ENCODE results near the gene GCN1.

Gene GCN1

DNA sequence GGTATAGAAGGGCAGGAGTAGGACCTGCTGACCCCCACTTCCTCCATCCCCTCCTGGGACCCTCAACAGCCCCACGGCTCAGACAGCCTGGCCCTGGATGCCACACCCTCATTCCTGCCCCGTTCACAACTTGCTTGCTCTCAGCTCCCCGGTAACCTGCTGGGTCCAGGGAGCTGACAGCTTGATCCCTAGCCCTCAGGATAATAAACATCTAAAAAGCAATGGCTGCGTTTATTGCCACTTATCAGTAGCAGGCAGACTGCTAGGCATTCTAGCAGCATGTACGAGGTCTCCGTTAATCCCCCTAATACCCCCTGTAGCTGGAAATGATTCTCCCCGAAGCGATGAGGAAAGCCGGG lies 30.7 kb upstream of the GCN1 start:
- DNase-seq (no peak), ATAC-seq (replicated peaks) (no peak)
- H3K4me1 Mint-ChIP-seq (ENCODE audit: low read depth in 2 of 2) = peaks cover 50 to 57% of the 10 kb centered on the region in 2 donors

GRCh38 chr12:120224304-120225199 lies 30.0 kb upstream of the GCN1 start:
- ATAC-seq (replicated peaks) = no peak
- H3K4me3 Mint-ChIP-seq = no peak overlapping the region
- DNase-seq = no peak
- no peaks in the 10 kb centered on the region for H3K27me3 Mint-ChIP-seq
- peaks cover 44 to 55% of the 10 kb centered on the region in 2 donors for H3K4me1 Mint-ChIP-seq (ENCODE audit: low read depth in 2 of 2)
- peak overlapping the region; percentile 65 to 79 for H3K27ac Mint-ChIP-seq
- H3K36me3 Mint-ChIP-seq (ENCODE audit: insufficient read depth) = peaks cover 63% of the 10 kb centered on the region
- H3K9me3 Mint-ChIP-seq = no peaks in the 10 kb centered on the region

More for the DNA sequence above, 30.7 kb upstream of the GCN1 start:
- Mint-ChIP-seq H3K27ac (peak overlapping the region; percentile 74 to 79), H3K4me3 (peak overlapping the region in 1 of 2 donors; percentile 55), H3K27me3 (no peaks in the 10 kb centered on the region), H3K9me3 (no peaks in the 10 kb centered on the region), H3K36me3 (ENCODE audit: insufficient read depth) (peaks cover 62% of the 10 kb centered on the region)

GRCh38 chr12:120223458-120224303 lies 29.2 kb upstream of the GCN1 start:
- Mint-ChIP-seq H3K9me3 (no peaks in the 10 kb centered on the region), H3K27ac (peak overlapping the region; percentile 69 to 89), H3K4me1 (ENCODE audit: low read depth in 2 of 2) (peaks cover 37 to 47% of the 10 kb centered on the region in 2 donors), H3K36me3 (ENCODE audit: insufficient read depth) (peaks cover 71% of the 10 kb centered on the region), H3K27me3 (no peaks in the 10 kb centered on the region), H3K4me3 (peak overlapping the region in 1 of 2 donors; percentile 23)
- ATAC-seq (replicated peaks) (no peak), DNase-seq (no peak)

DNA sequence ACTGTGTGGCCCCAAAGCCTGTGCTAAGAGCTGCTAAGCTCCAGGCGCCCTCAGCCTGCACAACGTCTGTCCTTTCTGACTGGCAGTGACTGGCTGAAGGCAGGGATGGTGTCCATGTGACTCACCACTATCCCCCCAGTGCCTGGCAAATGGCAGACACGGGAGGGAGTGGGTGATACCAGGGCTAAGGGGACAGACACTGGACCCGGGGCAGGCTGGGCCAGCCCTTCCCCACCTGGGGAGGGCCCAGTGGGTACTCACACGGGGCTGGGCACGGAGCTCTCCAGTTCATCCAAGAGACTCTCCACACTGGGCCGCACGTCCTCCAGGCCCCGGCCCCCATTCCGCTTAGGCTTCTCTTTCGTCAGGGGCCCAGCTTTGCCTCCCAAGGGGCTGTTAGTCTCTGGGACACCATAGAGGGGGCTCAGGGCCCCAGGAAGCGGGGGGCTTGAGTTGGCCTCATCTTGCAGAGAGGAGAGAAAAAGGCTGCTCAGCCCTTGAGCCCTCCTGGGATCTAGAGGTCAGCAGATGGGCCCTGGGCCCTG lies 27.8 kb upstream of the GCN1 start:
- Mint-ChIP-seq H3K27me3 (no peaks in the 10 kb centered on the region), H3K36me3 (ENCODE audit: insufficient read depth) (peaks cover 76% of the 10 kb centered on the region), H3K27ac (peak overlapping the region; percentile 83 to 89), H3K4me1 (ENCODE audit: low read depth in 2 of 2) (peaks cover 24 to 34% of the 10 kb centered on the region in 2 donors), H3K9me3 (no peaks in the 10 kb centered on the region), H3K4me3 (peak overlapping the region in 1 of 2 donors; percentile 30)
- DNase-seq (no peak), ATAC-seq (replicated peaks) (no peak)

GRCh38 chr12:120221576-120221900 lies 27.0 kb upstream of the GCN1 start:
- H3K27ac Mint-ChIP-seq = no peak overlapping the region
- no peaks in the 10 kb centered on the region for H3K9me3 Mint-ChIP-seq
- H3K27me3 Mint-ChIP-seq = no peaks in the 10 kb centered on the region
- DNase-seq (no peak), ATAC-seq (replicated peaks) (no peak)
- peaks cover 81% of the 10 kb centered on the region for H3K36me3 Mint-ChIP-seq (ENCODE audit: insufficient read depth)
- H3K4me3 Mint-ChIP-seq = no peak overlapping the region
- peaks cover 23 to 30% of the 10 kb centered on the region in 2 donors for H3K4me1 Mint-ChIP-seq (ENCODE audit: low read depth in 2 of 2)

DNA sequence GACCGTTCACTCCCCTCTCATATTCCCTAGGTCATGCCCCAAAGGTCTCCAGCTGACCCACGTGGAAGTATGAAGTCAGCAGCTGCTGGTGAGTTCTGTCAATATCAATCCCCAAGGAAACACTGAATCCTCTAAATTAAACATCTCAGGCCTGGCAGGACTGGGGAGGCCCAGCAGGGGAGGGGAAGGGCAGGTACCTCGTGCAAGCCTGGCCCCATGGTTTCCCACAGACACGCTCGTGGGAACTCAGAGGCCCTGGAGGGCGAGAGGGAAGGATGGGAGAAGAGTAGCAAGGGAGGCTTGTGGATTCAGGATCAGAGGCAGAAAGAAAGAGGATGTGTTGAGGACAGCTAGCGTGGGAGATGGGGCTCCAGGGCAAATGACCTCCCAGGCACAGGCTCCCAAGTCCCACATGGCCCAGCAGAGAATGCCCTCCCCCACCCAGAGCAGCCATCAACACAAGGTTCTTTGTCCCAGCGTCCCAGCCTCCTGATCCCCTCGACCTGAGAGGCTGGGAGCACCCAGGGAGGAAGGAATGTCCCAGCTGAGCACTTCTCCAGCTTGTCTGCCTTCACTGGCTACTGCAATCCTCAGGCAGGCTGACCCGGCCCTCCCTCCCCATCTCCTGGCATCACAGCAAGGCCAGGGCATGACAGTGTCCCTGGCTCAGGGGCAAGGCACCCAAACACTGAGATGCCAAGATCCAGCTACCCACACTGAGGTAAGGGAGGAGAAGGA lies 26.5 kb upstream of the GCN1 start:
- no peak for ATAC-seq (replicated peaks)
- H3K9me3 Mint-ChIP-seq = no peaks in the 10 kb centered on the region
- H3K36me3 Mint-ChIP-seq (ENCODE audit: insufficient read depth) = peaks cover 86% of the 10 kb centered on the region

DNA sequence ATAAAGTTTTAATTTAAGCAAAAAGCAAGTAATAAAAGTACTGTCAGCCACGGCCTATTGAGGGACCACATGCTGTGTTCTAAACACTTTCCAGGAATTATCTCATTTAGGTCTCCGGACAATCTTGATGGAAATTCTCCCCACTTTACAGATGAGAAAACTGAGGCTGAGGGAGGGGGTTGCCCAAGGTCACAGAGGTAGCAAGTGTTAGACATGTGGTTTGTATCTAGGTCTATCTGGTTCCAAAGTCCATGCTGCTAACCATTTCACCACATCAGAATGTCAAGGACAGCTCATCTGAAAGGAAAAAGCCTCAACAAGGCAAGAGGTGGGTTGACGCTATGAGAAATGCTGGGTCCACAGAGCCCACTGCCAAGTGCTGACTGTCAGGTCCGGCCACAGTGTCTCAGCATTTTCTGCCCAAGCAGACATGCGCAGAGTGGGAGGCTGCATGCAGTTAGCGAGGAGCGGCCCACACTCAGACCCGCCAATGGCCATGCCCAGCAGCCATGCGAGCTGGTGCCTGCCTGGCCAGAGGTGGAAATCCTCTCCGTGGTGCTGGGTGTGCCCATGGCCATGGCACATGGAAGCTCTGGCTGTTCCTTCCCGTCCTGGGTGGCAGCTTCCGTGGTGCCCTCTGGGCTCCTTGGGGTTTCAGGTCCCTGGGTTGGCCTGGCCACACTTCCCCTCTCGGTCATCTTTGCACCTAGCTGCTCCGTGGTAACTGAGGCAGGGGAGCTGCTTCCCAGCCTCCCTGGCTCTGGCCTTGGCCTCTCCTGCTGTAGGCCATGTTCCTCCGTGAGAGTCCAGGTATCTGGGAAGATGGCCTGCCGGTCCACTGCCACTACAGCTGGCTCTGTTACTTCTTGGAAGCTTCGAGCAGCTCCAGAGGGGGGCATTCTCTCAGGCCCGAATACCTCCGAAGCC lies 24.4 kb upstream of the GCN1 start:
- Mint-ChIP-seq H3K27me3 (no peaks in the 10 kb centered on the region), H3K9me3 (no peaks in the 10 kb centered on the region), H3K27ac (peak overlapping the region in 1 of 2 donors; percentile 38), H3K36me3 (ENCODE audit: insufficient read depth) (peaks cover 87% of the 10 kb centered on the region), H3K4me3 (no peak overlapping the region), H3K4me1 (ENCODE audit: low read depth in 2 of 2) (peaks cover 14 to 19% of the 10 kb centered on the region in 2 donors)
- DNase-seq (no peak), ATAC-seq (replicated peaks) (no peak)

More for the DNA sequence above, 26.5 kb upstream of the GCN1 start:
- peaks cover 20 to 27% of the 10 kb centered on the region in 2 donors for H3K4me1 Mint-ChIP-seq (ENCODE audit: low read depth in 2 of 2)
- no peak overlapping the region for H3K4me3 Mint-ChIP-seq
- peak overlapping the region in 1 of 2 donors; percentile 49 for H3K27ac Mint-ChIP-seq
- no peak for DNase-seq
- no peaks in the 10 kb centered on the region for H3K27me3 Mint-ChIP-seq

DNA sequence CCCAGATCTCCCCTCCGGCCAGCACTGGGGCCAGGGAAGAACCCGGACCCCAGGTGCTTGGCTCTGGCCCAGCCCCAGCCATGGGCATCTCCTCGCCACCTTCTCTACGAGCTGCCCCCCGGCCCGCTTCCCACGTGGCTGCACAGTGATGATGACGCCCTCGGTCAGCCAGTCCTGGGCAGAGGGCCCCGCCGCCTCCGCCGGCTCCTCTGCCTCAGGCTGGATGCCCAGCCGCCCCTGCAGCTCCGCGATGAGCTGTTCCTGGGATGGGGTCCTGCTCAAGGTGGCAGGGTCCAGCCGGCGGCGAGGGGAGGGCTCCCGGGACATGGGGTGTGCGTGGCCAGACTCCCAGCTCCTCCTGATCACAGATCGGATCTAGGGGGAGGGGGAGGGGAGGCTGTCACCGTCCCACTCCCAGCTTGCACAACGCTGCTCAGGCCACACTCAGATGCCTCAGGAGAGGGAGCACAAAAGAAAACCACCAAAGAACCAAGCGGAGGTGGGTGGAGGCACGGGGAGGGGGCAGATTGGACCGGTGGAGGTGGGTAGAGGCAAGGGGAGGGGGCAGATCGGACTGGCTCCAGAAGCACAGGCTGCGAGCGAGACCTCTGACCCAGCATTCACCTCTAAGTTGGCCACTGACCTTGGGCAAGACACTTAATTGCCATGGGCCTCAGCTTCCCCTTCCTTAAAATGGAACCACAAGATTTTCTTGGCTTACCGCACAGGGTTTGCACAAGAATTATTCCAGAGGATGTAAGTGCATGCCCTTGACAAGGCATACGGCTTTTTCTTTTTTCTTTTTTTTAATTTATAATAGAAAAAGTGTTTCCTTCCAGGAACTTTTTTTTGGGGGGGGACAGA lies 22.5 kb upstream of the GCN1 start:
- H3K27ac Mint-ChIP-seq = peak overlapping the region in 1 of 2 donors; percentile 8
- no peaks in the 10 kb centered on the region for H3K27me3 Mint-ChIP-seq
- no peak overlapping the region for H3K4me3 Mint-ChIP-seq
- no peak for DNase-seq
- no peak for ATAC-seq (replicated peaks)
- H3K9me3 Mint-ChIP-seq = no peaks in the 10 kb centered on the region
- H3K4me1 Mint-ChIP-seq (ENCODE audit: low read depth in 2 of 2) = peaks cover 7 to 14% of the 10 kb centered on the region in 2 donors
- peaks cover 88% of the 10 kb centered on the region for H3K36me3 Mint-ChIP-seq (ENCODE audit: insufficient read depth)

- Mint-ChIP-seq H3K27ac (peak overlapping the region; percentile 54 to 69), H3K4me3 (no peak overlapping the region), H3K4me1 (ENCODE audit: low read depth in 2 of 2) (peaks cover 13 to 14% of the 10 kb centered on the region in 2 donors), H3K27me3 (no peaks in the 10 kb centered on the region), H3K9me3 (no peaks in the 10 kb centered on the region), H3K36me3 (ENCODE audit: insufficient read depth) (peaks cover 89% of the 10 kb centered on the region)
- no peak for ATAC-seq (replicated peaks)
- no peak for DNase-seq
Measured at GRCh38 chr12:120215766-120216735, 21.5 kb upstream of the GCN1 start.

DNA sequence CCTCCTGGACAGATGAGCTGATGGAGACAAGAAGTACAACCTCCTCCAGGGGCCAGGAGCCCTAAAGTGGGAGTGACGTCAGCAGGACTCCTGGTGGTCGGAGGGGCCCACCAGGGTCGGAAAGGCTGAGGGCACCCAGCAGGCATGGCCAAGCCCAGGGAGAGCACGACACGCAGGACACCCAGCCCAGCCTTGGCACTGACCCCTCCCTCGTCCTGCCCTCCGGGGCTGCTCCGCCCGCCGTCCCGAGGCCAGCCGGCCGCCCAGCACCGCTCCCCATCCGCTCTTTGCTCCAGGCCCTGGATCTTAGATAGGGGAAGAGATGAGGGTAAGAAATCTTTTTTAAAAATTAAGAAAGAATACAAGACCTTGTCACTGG lies 20.8 kb upstream of the GCN1 start:
- H3K27ac Mint-ChIP-seq = peak overlapping the region; percentile 54 to 69
- no peak overlapping the region for H3K4me3 Mint-ChIP-seq
- peaks cover 89% of the 10 kb centered on the region for H3K36me3 Mint-ChIP-seq (ENCODE audit: insufficient read depth)
- DNase-seq = no peak
- no peaks in the 10 kb centered on the region for H3K9me3 Mint-ChIP-seq
- no peaks in the 10 kb centered on the region for H3K27me3 Mint-ChIP-seq
- no peak for ATAC-seq (replicated peaks)
- H3K4me1 Mint-ChIP-seq (ENCODE audit: low read depth in 2 of 2) = peaks cover 10 to 11% of the 10 kb centered on the region in 2 donors
